ENCODE results near the gene CXCL14.

CXCL14 gene

GRCh38 chr5:135566422-135567400 is 12.1 kb downstream of the CXCL14 start:
- DNase-seq: no peak

- DNase-seq: peak; percentile 90
Observed at GRCh38 chr5:135565725-135566421, 12.9 kb downstream of the CXCL14 start.

GRCh38 chr5:135565266-135565665 is 13.5 kb downstream of the CXCL14 start:
- DNase-seq: no peak

- no peak for DNase-seq
Observed at GRCh38 chr5:135564331-135564730, 14.5 kb downstream of the CXCL14 start.

GRCh38 chr5:135561266-135561665 is 17.5 kb downstream of the CXCL14 start:
- DNase-seq: no peak

GRCh38 chr5:135560858-135561257 is 17.9 kb downstream of the CXCL14 start:
- DNase-seq: peak; percentile 90

GRCh38 chr5:135559354-135559753 is 19.4 kb downstream of the CXCL14 start:
- DNase-seq: no peak

- no peak for DNase-seq
Observed at GRCh38 chr5:135557076-135557838, 21.5 kb downstream of the CXCL14 start.

- DNase-seq: no peak
Observed at GRCh38 chr5:135556620-135557019, 22.2 kb downstream of the CXCL14 start.

- no peak for DNase-seq
Observed at GRCh38 chr5:135555530-135555929, 23.3 kb downstream of the CXCL14 start.

- peak; percentile 75 for DNase-seq
Observed at GRCh38 chr5:135553688-135554462, 24.9 kb downstream of the CXCL14 start.

GRCh38 chr5:135551593-135552447 is 27.0 kb downstream of the CXCL14 start:
- DNase-seq: peak; percentile 82

- DNase-seq: no peak
Observed at GRCh38 chr5:135549413-135549812, 29.4 kb downstream of the CXCL14 start.

GRCh38 chr5:135547590-135548254 is 31.1 kb downstream of the CXCL14 start:
- DNase-seq: no peak

GRCh38 chr5:135546912-135547311 is 31.9 kb downstream of the CXCL14 start:
- DNase-seq: no peak

GRCh38 chr5:135546101-135546500 is 32.7 kb downstream of the CXCL14 start:
- no peak for DNase-seq

- peak; percentile 70 for DNase-seq
Observed at GRCh38 chr5:135545099-135545498, 33.7 kb downstream of the CXCL14 start.

- peak; percentile 73 for DNase-seq
Observed at GRCh38 chr5:135543485-135544304, 35.1 kb downstream of the CXCL14 start.

- no peak for DNase-seq
Observed at GRCh38 chr5:135543001-135543484, 35.7 kb downstream of the CXCL14 start.
